HepG2 (cell line): ENCODE measurements around the gene AGBL1. TPM values are rescaled to one million over a fixed set of nuclear protein-coding genes. Genes with fewer than 3 reads are reported as not detected.

Experiments
- ATAC-seq: fragments of 200-7000 bp; cut with Tn5 transposase; 3 replicates; pipeline ENCODE4 v1.9.1; 2020; ENCODE audit warnings: mild to moderate bottlenecking, moderate library complexity
- BruUV-seq: library from RNA; stranded (reverse); fragments of 400-500 nt; replicated peaks from 2 replicates; lab custom pipeline; 2021; lab: Mats Ljungman, UMichigan
- CTCF ChIA-PET: fragments of 300-600 bp; formaldehyde crosslinking; extraction: SDS; loops from one replicate; lab custom pipeline; 2021; ENCODE audit warnings: low total read pairs, inconsistent platforms, low intra/inter-chr PET ratio; lab: Yijun Ruan, JAX
- POLR2A ChIA-PET: fragments of 350-600 bp; sonication (Branson Sonifier 250); formaldehyde crosslinking; loops from one replicate; lab custom pipeline; 2020; ENCODE audit warnings: antibody characterized with exemption, inconsistent platforms; lab: Yijun Ruan, JAX
- DNase-seq: peaks from one replicate; pipeline ENCODE4 v3.0.0-alpha.2; 2015; ENCODE audit warnings: low spot score
- FAIRE-seq: peaks from 3 replicates; lab custom pipeline; 2011; peaks lifted over from hg19 to GRCh38; lab: Jason Lieb, UNC
- H2AFZ ChIP-seq: one replicate; pipeline ENCODE4 v1.6.1; 2011; ENCODE audit warnings: low read length, inconsistent platforms
- H3K27ac ChIP-seq: fragments of 300-600 bp; 3 replicates; pipeline ENCODE4 v1.8.0; 2011; ENCODE audit warnings: mixed run types, mild to moderate bottlenecking, mixed read lengths, low read length, inconsistent platforms; ENCODE audit not compliant: insufficient read depth; ENCODE audit errors: extremely low read length
- H3K27me3 ChIP-seq, 2 experiments: fragments of 200-600 bp in 1 of 2; 2 replicates in 1 of 2; 3 replicates in 1 of 2; pipeline versions ENCODE4 v1.6.0 to v1.8.0; 2011; ENCODE audit warnings: low read length in 2 of 2, mild to moderate bottlenecking in 2 of 2, moderate library complexity in 2 of 2, inconsistent platforms in 1 of 2; ENCODE audit not compliant: insufficient read depth in 2 of 2, control insufficient read depth in 1 of 2
- H3K36me3 ChIP-seq, 2 experiments: fragments of 200-600 bp in 1 of 2; replicated peaks in 1 of 2; 2 replicates in 1 of 2; 3 replicates in 1 of 2; pipeline versions ENCODE4 v1.5.1 to v1.8.0; 2011; ENCODE audit warnings: low read length in 2 of 2, inconsistent platforms in 1 of 2; ENCODE audit not compliant: insufficient read depth in 2 of 2, control insufficient read depth in 1 of 2
- H3K4me1 ChIP-seq: 2 replicates; pipeline ENCODE4 v1.5.1; 2012; ENCODE audit warnings: low read length, inconsistent platforms; ENCODE audit not compliant: insufficient read depth
- H3K4me2 ChIP-seq: 2 replicates; pipeline ENCODE4 v1.6.0; 2011; ENCODE audit warnings: low read depth, low read length, inconsistent platforms
- H3K4me3 ChIP-seq, 3 experiments: fragments of 200-600 bp in 1 of 3; sonication (generic), shearing (Covaris generic) in 1 of 3; replicated peaks in 1 of 3; 2 replicates each; pipeline ENCODE4 v1.5.1; 2011 to 2016; ENCODE audit warnings: low read length in 3 of 3, inconsistent platforms in 2 of 3, low read depth in 2 of 3, mild to moderate bottlenecking in 2 of 3, control low read depth in 1 of 3, mixed read lengths in 1 of 3; ENCODE audit not compliant: insufficient read depth in 1 of 3
- H3K79me2 ChIP-seq: one replicate; pipeline ENCODE4 v1.6.1; 2011; ENCODE audit warnings: low read length, inconsistent platforms; ENCODE audit not compliant: insufficient read depth
- H3K9ac ChIP-seq: 2 replicates; pipeline ENCODE4 v1.6.0; 2011; ENCODE audit warnings: mild to moderate bottlenecking, low read depth, low read length, inconsistent platforms; ENCODE audit not compliant: insufficient read depth
- H3K9me3 ChIP-seq: 2 replicates; pipeline ENCODE4 v1.5.1; 2012; ENCODE audit warnings: mild to moderate bottlenecking, low read length
- H4K20me1 ChIP-seq: 2 replicates; pipeline ENCODE4 v1.6.0; 2011; ENCODE audit warnings: inconsistent platforms, mild to moderate bottlenecking, low read length, moderate library complexity; ENCODE audit not compliant: insufficient read depth
- MTERF4 ChIP-seq: sonication (generic); formaldehyde crosslinking; IDR thresholded peaks from 2 replicates; pipeline ENCODE4 v1.8.0; 2023; ENCODE audit warnings: mild to moderate bottlenecking, missing genetic modification reagents
- PREB ChIP-seq: sonication (generic); formaldehyde crosslinking; IDR thresholded peaks from 2 replicates; pipeline ENCODE4 v1.4.0; 2020; ENCODE audit warnings: missing genetic modification reagents
- RXRB ChIP-seq: IDR thresholded peaks from 2 replicates; pipeline ENCODE4 v1.6.1; 2016; ENCODE audit warnings: borderline replicate concordance, missing genetic modification reagents, missing compliant biosample characterization
- SNAI1 ChIP-seq: sonication (generic); formaldehyde crosslinking; IDR thresholded peaks from 2 replicates; pipeline ENCODE4 v1.5.0; 2020; ENCODE audit warnings: mild to moderate bottlenecking, missing genetic modification reagents, borderline replicate concordance
- XRCC5 ChIP-seq: fragments of 200-400 bp; formaldehyde crosslinking; optimal IDR thresholded peaks from 2 replicates; pipeline ENCODE3; 2017; ENCODE audit warnings: mild to moderate bottlenecking, low read length
- ZBTB14 ChIP-seq: sonication (generic); formaldehyde crosslinking; IDR thresholded peaks from 2 replicates; pipeline ENCODE4 v1.4.0; 2020; ENCODE audit warnings: missing genetic modification reagents
- WGBS: methylation state at CpG from one replicate; pipeline ENCODE4 v1.1.6; 2017; ENCODE audit warnings: low lambda C conversion rate; 5-methylcytosine and 5-hydroxymethylcytosine counted together
- in situ Hi-C: cut with HindIII; loops from 2 replicates; pipeline ENCODE4 v1.10.0; 2017; ENCODE audit warnings: low pct_unique_long_range_greater_than_20kb; ENCODE audit not compliant: extremely low pct_ligation_motif_present
- intact Hi-C: fragments of 100-400 bp; cut with micrococcal nuclease; formaldehyde crosslinking; loops from one replicate; pipeline ENCODE4 v1.10.0; 2022; ENCODE audit not compliant: unreplicated experiment
- polyA plus RNA-seq, 8 experiments: library from polyadenylated mRNA; depleted of rRNA in 3 of 8; stranded (reverse) in 7 of 8; unstranded in 1 of 8; fragments of >200 nt; fragmentation: Illumina TruSeq in 4 of 8; extraction: Trizol in 4 of 8; gene quantifications; 2 replicates each; pipeline versions ENCODE4 v1.2.1 to v1.2.3, GENCODE V29; 2011 to 2016; ENCODE audit warnings: low read depth in 4 of 8, missing spikeins in 1 of 8, mixed read lengths in 1 of 8; ENCODE audit not compliant: insufficient read depth in 1 of 8
- total RNA-seq, 5 experiments: library from RNA; depleted of rRNA; stranded (reverse); fragments of >200 nt; fragmentation: Illumina TruSeq; extraction: Trizol; gene quantifications; 2 replicates each; pipeline ENCODE4 v1.2.3, GENCODE V29; 2016; ENCODE audit warnings: low read depth in 1 of 5

AGBL1 gene
- total and polyA plus RNA-seq, 2 of the 13 experiments (the other 11 are each of a cell fraction or from before 2014, with no cell fraction given) = 0.01 TPM; not detected in 1

- no peaks in the 10 kb centered on the region for H4K20me1 ChIP-seq
- no peaks in the 10 kb centered on the region for H3K36me3 ChIP-seq
- in situ Hi-C loops (no loop called here), intact Hi-C loops (no loop called here)
- 25% methylated on average over 5 of the region's 5 CpGs for WGBS
- no peak overlapping the region for H3K4me3 ChIP-seq
- BruUV-seq = no TSS peak
- no peaks in the 10 kb centered on the region; a peak in 1 of 5 replicates for H3K27me3 ChIP-seq
- no peak overlapping the region for H3K9ac ChIP-seq
- CTCF ChIA-PET = no interaction called here
- no peak overlapping the region for H3K27ac ChIP-seq
- ATAC-seq (no peak), FAIRE-seq (no peak), DNase-seq (no peak)
- H2AFZ ChIP-seq = no peak overlapping the region
- POLR2A ChIA-PET = no interaction called here
- no peaks in the 10 kb centered on the region for H3K79me2 ChIP-seq
- no peaks in the 10 kb centered on the region for H3K4me1 ChIP-seq
- TF ChIP-seq ZBTB14 = no peak
- no peak overlapping the region for H3K4me2 ChIP-seq
- H3K9me3 ChIP-seq = no peaks in the 10 kb centered on the region
These were observed 302.7 kb downstream of the AGBL1 start for GRCh38 chr15:86382341-86382740.

- Histone ChIP-seq H3K9me3 (no peaks in the 10 kb centered on the region), H3K4me2 (no peak overlapping the region), H3K9ac (no peak overlapping the region), H2AFZ (no peak overlapping the region), H4K20me1 (no peaks in the 10 kb centered on the region), H3K27ac (no peak overlapping the region), H3K79me2 (no peaks in the 10 kb centered on the region), H3K27me3 (no peaks in the 10 kb centered on the region; a peak in 1 of 5 replicates), H3K4me1 (no peaks in the 10 kb centered on the region), H3K4me3 (no peak overlapping the region), H3K36me3 (no peaks in the 10 kb centered on the region)
- intact Hi-C loops (no loop called here), in situ Hi-C loops (no loop called here)
- TF ChIP-seq XRCC5 (no peak), MTERF4 (CRISPR knock-in tag) (no peak), PREB (no peak), SNAI1 (no peak), RXRB (CRISPR knock-in tag) (no peak)
- FAIRE-seq (no peak), ATAC-seq (no peak), DNase-seq (no peak)
- WGBS = 29% methylated on average over 6 of the region's 6 CpGs
- CTCF ChIA-PET = no interaction called here
- no TSS peak for BruUV-seq
- POLR2A ChIA-PET = no interaction called here
These were observed 303.9 kb downstream of the AGBL1 start for GRCh38 chr15:86383611-86384010.
